Fibroblast of lung (primary cell): ENCODE measurements around the gene CYP24A1. TPM values are rescaled to one million over a fixed set of nuclear protein-coding genes. Genes with fewer than 3 reads are reported as not detected.

Experiments
- DNase-seq, 2 donors: peaks; one replicate each; pipeline versions ENCODE4 v3.0.0 to v3.0.0-alpha.2; 2010; ENCODE audit warnings: low read depth in 2 of 2
- H2AFZ ChIP-seq: 2 replicates; pipeline ENCODE4 v1.5.1; 2012; ENCODE audit warnings: low read length, control low read depth, inconsistent platforms
- H3K27ac ChIP-seq: 2 replicates; pipeline ENCODE4 v1.5.1; 2011; ENCODE audit warnings: low read length, control low read depth; ENCODE audit not compliant: insufficient read depth
- H3K27me3 ChIP-seq: 2 replicates; pipeline ENCODE4 v1.5.1; 2011; ENCODE audit warnings: mild to moderate bottlenecking, low read length; ENCODE audit not compliant: control insufficient read depth, insufficient read depth
- H3K36me3 ChIP-seq: 2 replicates; pipeline ENCODE4 v1.5.1; 2011; ENCODE audit warnings: low read length; ENCODE audit not compliant: control insufficient read depth, insufficient read depth
- H3K4me1 ChIP-seq: 2 replicates; pipeline ENCODE4 v1.5.1; 2011; ENCODE audit warnings: low read length; ENCODE audit not compliant: control insufficient read depth, insufficient read depth; ENCODE audit errors: extremely low read depth
- H3K4me2 ChIP-seq: 2 replicates; pipeline ENCODE4 v1.5.1; 2011; ENCODE audit warnings: low read length, control low read depth; ENCODE audit not compliant: insufficient read depth; ENCODE audit errors: extremely low read depth
- H3K4me3 ChIP-seq, 4 experiments: fragments of 200-600 bp in 1 of 4; sonication (generic) in 1 of 4; replicated peaks in 1 of 4; 2 replicates each; pipeline ENCODE4 v1.5.1; 2011 to 2016; ENCODE audit warnings: low read length in 4 of 4, low read depth in 3 of 4, mild to moderate bottlenecking in 3 of 4, control low read depth in 2 of 4, inconsistent platforms in 1 of 4, mixed read lengths in 1 of 4; ENCODE audit not compliant: insufficient read depth in 1 of 4; ENCODE audit errors: control extremely low read depth in 1 of 4
- H3K79me2 ChIP-seq: 2 replicates; pipeline ENCODE4 v1.5.1; 2012; ENCODE audit warnings: mild to moderate bottlenecking, low read length, inconsistent platforms; ENCODE audit not compliant: control insufficient read depth, insufficient read depth
- H3K9ac ChIP-seq: 2 replicates; pipeline ENCODE4 v1.5.1; 2011; ENCODE audit warnings: mild to moderate bottlenecking, low read length, control low read depth; ENCODE audit not compliant: insufficient read depth
- H3K9me3 ChIP-seq: 2 replicates; pipeline ENCODE4 v1.5.1; 2012; ENCODE audit warnings: low read depth, low read length; ENCODE audit not compliant: control insufficient read depth, insufficient read depth
- H4K20me1 ChIP-seq: 2 replicates; pipeline ENCODE4 v1.5.1; 2011; ENCODE audit warnings: low read length; ENCODE audit not compliant: control insufficient read depth, insufficient read depth; ENCODE audit errors: extremely low read depth
- CTCF ChIP-seq, 2 donors: IDR thresholded peaks in 1 of 2; conservative IDR thresholded peaks in 1 of 2; 1 replicate in 1 of 2; 2 replicates in 1 of 2; pipeline ENCODE4 v1.5.1; 2011 to 2012; ENCODE audit warnings: low read length in 2 of 2, control low read depth in 1 of 2, inconsistent platforms in 1 of 2, low read depth in 1 of 2, mild to moderate bottlenecking in 1 of 2
- EZH2 ChIP-seq: IDR thresholded peaks from 2 replicates; pipeline ENCODE4 v1.5.1; 2012; ENCODE audit warnings: low read length, control low read depth, mild to moderate bottlenecking; ENCODE audit errors: missing control alignments
- polyA plus RNA-seq, 2 donors: library from polyadenylated mRNA; depleted of rRNA in 1 of 2; stranded (reverse) in 1 of 2; unstranded in 1 of 2; fragments of >200 nt; gene quantifications; 2 replicates each; pipeline ENCODE4 v1.2.1, GENCODE V29; 2011 to 2012; ENCODE audit warnings: missing spikeins in 1 of 2
- total RNA-seq: library from RNA; depleted of rRNA; stranded (reverse); fragments of >200 nt; gene quantifications from 2 replicates; pipeline ENCODE4 v1.2.1, GENCODE V29; 2014

CYP24A1 gene
- total and polyA plus RNA-seq, 2 donors (not counting 1 experiment from before 2014, with no cell fraction given), result not detected

DNA sequence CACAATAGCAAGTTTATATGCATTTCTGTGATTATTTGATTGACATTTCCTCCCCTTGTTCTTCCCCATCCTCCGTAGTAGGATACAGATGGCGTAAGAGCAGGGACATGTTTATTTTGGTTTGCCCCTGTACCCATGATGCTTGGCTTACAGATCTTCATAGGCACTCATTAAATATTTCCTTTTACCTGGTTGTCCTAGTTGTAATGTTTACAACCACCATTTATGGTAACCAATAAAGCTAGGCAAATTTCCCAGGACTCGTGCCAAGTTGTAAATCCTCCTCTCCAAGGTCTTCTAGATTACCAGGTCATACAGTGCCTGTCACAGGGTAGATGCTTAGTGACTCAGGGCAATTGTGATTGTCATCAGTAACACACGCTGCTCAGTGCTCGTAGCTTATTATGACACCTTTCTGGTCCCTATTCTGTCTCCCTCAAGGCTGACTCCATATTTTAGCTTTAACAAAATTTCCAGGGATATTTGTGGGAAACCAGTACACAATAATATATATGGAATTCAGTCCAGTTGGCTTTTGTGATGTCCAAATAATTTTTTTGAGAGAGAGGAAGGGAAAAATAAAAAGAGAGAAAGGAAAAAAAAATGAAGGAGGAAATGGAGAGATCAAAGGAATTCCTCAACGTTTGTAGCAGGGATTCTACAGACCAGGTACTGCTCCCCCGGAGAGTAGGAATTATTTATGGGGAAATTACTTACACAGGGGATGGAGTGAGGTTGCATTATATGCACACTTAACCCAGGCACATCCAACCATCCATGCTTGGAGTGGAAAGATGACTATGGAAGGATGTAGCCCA is 24.6 kb downstream of the CYP24A1 start:
- Histone ChIP-seq H3K4me3 (no peak overlapping the region), H3K9ac (no peak overlapping the region), H3K4me1 (no peaks in the 10 kb centered on the region), H3K27ac (no peak overlapping the region), H3K27me3 (no peaks in the 10 kb centered on the region), H3K9me3 (no peaks in the 10 kb centered on the region), H3K36me3 (no peaks in the 10 kb centered on the region), H2AFZ (no peak overlapping the region), H3K4me2 (no peak overlapping the region), H4K20me1 (no peaks in the 10 kb centered on the region), H3K79me2 (no peaks in the 10 kb centered on the region)
- no peak for DNase-seq
- TF ChIP-seq EZH2 (no peak), CTCF (conservative IDR thresholded peaks at IDR 0.05 in 1 of 2, IDR thresholded peaks at IDR 0.05 in 1 of 2; ENCODE audit: low read depth in 1 of 2, low read length in 2 of 2) (no peak)

- no peaks in the 10 kb centered on the region for H4K20me1 ChIP-seq
- H3K36me3 ChIP-seq, result no peaks in the 10 kb centered on the region
- no peak overlapping the region for H3K4me3 ChIP-seq
- no peaks in the 10 kb centered on the region for H3K79me2 ChIP-seq
- H3K27ac ChIP-seq, result no peak overlapping the region
- no peak for DNase-seq
- H3K9me3 ChIP-seq, result no peaks in the 10 kb centered on the region
- no peaks in the 10 kb centered on the region for H3K4me1 ChIP-seq
- no peak overlapping the region for H3K9ac ChIP-seq
- no peak overlapping the region for H3K4me2 ChIP-seq
- no peak for TF ChIP-seq CTCF (conservative IDR thresholded peaks at IDR 0.05 in 1 of 2, IDR thresholded peaks at IDR 0.05 in 1 of 2; ENCODE audit: low read depth in 1 of 2, low read length in 2 of 2)
- no peaks in the 10 kb centered on the region for H3K27me3 ChIP-seq
- H2AFZ ChIP-seq, result no peak overlapping the region
Observed at GRCh38 chr20:54146672-54147071, 27.1 kb downstream of the CYP24A1 start.

- Histone ChIP-seq H3K4me3 (no peak overlapping the region), H3K9ac (no peak overlapping the region), H3K36me3 (no peaks in the 10 kb centered on the region), H2AFZ (no peak overlapping the region), H3K4me2 (no peak overlapping the region), H3K79me2 (no peaks in the 10 kb centered on the region), H3K9me3 (no peaks in the 10 kb centered on the region), H3K4me1 (no peaks in the 10 kb centered on the region), H4K20me1 (no peaks in the 10 kb centered on the region), H3K27me3 (no peaks in the 10 kb centered on the region), H3K27ac (no peak overlapping the region)
- DNase-seq, result no peak
- TF ChIP-seq CTCF (conservative IDR thresholded peaks at IDR 0.05 in 1 of 2, IDR thresholded peaks at IDR 0.05 in 1 of 2; ENCODE audit: low read depth in 1 of 2, low read length in 2 of 2) (no peak), EZH2 (no peak)
Observed at GRCh38 chr20:54144847-54145414, 28.9 kb downstream of the CYP24A1 start.
